ENCODE measurements around the gene LPAR5. TPM values are rescaled to one million over a fixed set of nuclear protein-coding genes. Genes with fewer than 3 reads are reported as not detected.

LPAR5 gene
- total RNA-seq, 1 experiment from 2014 or later = 14.8 TPM

- Histone ChIP-seq H3K4me2 (peak overlapping the region; percentile 84), H3K79me2 (ENCODE audit: low read depth) (no peaks in the 10 kb centered on the region), H3K9me2 (ENCODE audit: insufficient read depth) (no peaks in the 10 kb centered on the region), H3K4me3 (peak overlapping the region; percentile 50; the same call in 1 of the 2 replicates), H3K27ac (no peak overlapping the region), H3K9me3 (ENCODE audit: insufficient read depth, low read depth) (no peaks in the 10 kb centered on the region), H4K20me1 (ENCODE audit: insufficient read depth) (no peaks in the 10 kb centered on the region), H3K36me3 (ENCODE audit: low read depth) (no peaks in the 10 kb centered on the region), H3K4me1 (replicated peaks; ENCODE audit: insufficient read depth) (peaks cover 45% of the 10 kb centered on the region), H2AFZ (no peak overlapping the region), H3F3A (ENCODE audit: insufficient read depth, low read depth) (peaks cover 59% of the 10 kb centered on the region), H3K27me3 (ENCODE audit: insufficient read depth, low read depth) (no peaks in the 10 kb centered on the region)
- intact Hi-C loops (cut with micrococcal nuclease; ENCODE audit: unreplicated experiment) = loop anchor here (2.0 to 10.0 kb wide), 3 partner anchors 77 to 353 kb away; partner anchors contain the start of gene ZNF384
- no peak for TF ChIP-seq EZH2 (IDR thresholded peaks at IDR 0.05; ENCODE audit: low read depth)
- no peak for TF ChIP-seq CTCF (conservative IDR thresholded peaks at IDR 0.05)
- DNase-seq = no peak
- no TSS peak for BruUV-seq (replicated peaks)
- ChIA-PET POLR2A (ENCODE audit: unreplicated experiment) (interaction anchor here (0.5 to 0.8 kb wide), 6 partner anchors 23 to 314 kb away, joined by 3 to 10 read pairs (median 6); partner anchors contain the start of gene GAPDH), CTCF (interaction anchor here (0.6 to 0.9 kb wide), 3 partner anchors 75 to 209 kb away, joined by 3 to 7 read pairs (median 3); no protein-coding TSS in a partner anchor)
Measured at GRCh38 chr12:6612247-6612646, 23.5 kb downstream of the LPAR5 start.

- DNase-seq = peak in 1 of 2 experiments; percentile 43
- H3K27me3 ChIP-seq (ENCODE audit: insufficient read depth, low read depth) = no peaks in the 10 kb centered on the region
- H3K4me1 ChIP-seq (replicated peaks; ENCODE audit: insufficient read depth) = peaks cover 57% of the 10 kb centered on the region
- ChIA-PET POLR2A (ENCODE audit: unreplicated experiment) (interaction anchor here (0.5 to 0.9 kb wide), 6 partner anchors 54 to 280 kb away, joined by 3 to 48 read pairs (median 4); partner anchors contain the start of genes GAPDH, TPI1 and ZNF384), CTCF (no interaction called here)
- H4K20me1 ChIP-seq (ENCODE audit: insufficient read depth) = peaks cover 23% of the 10 kb centered on the region
- H2AFZ ChIP-seq = no peak overlapping the region
- no TSS peak for BruUV-seq (replicated peaks)
- peaks cover 57% of the 10 kb centered on the region for H3F3A ChIP-seq (ENCODE audit: insufficient read depth, low read depth)
- intact Hi-C loops (cut with micrococcal nuclease; ENCODE audit: unreplicated experiment) = loop anchor here (1.0 kb wide), 3 partner anchors 40 to 81 kb away; partner anchors contain the start of genes GAPDH, NOP2 and ZNF384
- 0 out of 2 replicates have a peak overlapping the region, but pooled peaks have one; percentile 16 for H3K27ac ChIP-seq
- no peak overlapping the region; the same call in 1 of the 2 replicates for H3K4me2 ChIP-seq
- no peak overlapping the region for H3K4me3 ChIP-seq
- H3K9me3 ChIP-seq (ENCODE audit: insufficient read depth, low read depth) = no peaks in the 10 kb centered on the region
- H3K79me2 ChIP-seq (ENCODE audit: low read depth) = peaks cover 27% of the 10 kb centered on the region
- TF ChIP-seq CTCF (conservative IDR thresholded peaks at IDR 0.05) (no peak), EZH2 (IDR thresholded peaks at IDR 0.05; ENCODE audit: low read depth) (no peak)
- peaks cover 10% of the 10 kb centered on the region for H3K36me3 ChIP-seq (ENCODE audit: low read depth)
- no peaks in the 10 kb centered on the region for H3K9me2 ChIP-seq (ENCODE audit: insufficient read depth)
Measured at GRCh38 chr12:6608592-6609281, 27.0 kb downstream of the LPAR5 start.

GRCh38 chr12:6607751-6608591, 27.8 kb downstream of the LPAR5 start:
- CTCF ChIA-PET = no interaction called here
- no peaks in the 10 kb centered on the region for H3K9me2 ChIP-seq (ENCODE audit: insufficient read depth)
- H3K27ac ChIP-seq = 0 out of 2 replicates have a peak overlapping the region, but pooled peaks have one; percentile 4
- no TSS peak for BruUV-seq (replicated peaks)
- H3K36me3 ChIP-seq (ENCODE audit: low read depth) = peaks cover 16% of the 10 kb centered on the region
- no peaks in the 10 kb centered on the region for H3K9me3 ChIP-seq (ENCODE audit: insufficient read depth, low read depth)
- H3K27me3 ChIP-seq (ENCODE audit: insufficient read depth, low read depth) = no peaks in the 10 kb centered on the region
- peak; percentile 75 to 83 for DNase-seq
- intact Hi-C loops (cut with micrococcal nuclease; ENCODE audit: unreplicated experiment) = loop anchor here (1.0 kb wide), 3 partner anchors 40 to 81 kb away; partner anchors contain the start of genes GAPDH, NOP2 and ZNF384
- H2AFZ ChIP-seq = no peak overlapping the region
- peaks cover 49% of the 10 kb centered on the region for H3K4me1 ChIP-seq (replicated peaks; ENCODE audit: insufficient read depth)
- peaks cover 35% of the 10 kb centered on the region for H3K79me2 ChIP-seq (ENCODE audit: low read depth)
- TF ChIP-seq CTCF (conservative IDR thresholded peaks at IDR 0.05) (no peak), EZH2 (IDR thresholded peaks at IDR 0.05; ENCODE audit: low read depth) (no peak)
- POLR2A ChIA-PET (ENCODE audit: unreplicated experiment) = interaction anchor here (0.5 to 0.9 kb wide), 7 partner anchors 74 to 281 kb away, joined by 3 to 48 read pairs (median 6); partner anchors contain the start of genes GAPDH, MRPL51, TPI1 and ZNF384
- peaks cover 52% of the 10 kb centered on the region for H3F3A ChIP-seq (ENCODE audit: insufficient read depth, low read depth)
- peak overlapping the region; percentile 61 for H3K4me2 ChIP-seq
- H3K4me3 ChIP-seq = no peak overlapping the region
- peaks cover 31% of the 10 kb centered on the region for H4K20me1 ChIP-seq (ENCODE audit: insufficient read depth)

Measured in PC-9 (cell line).